Psoas muscle (tissue), 8 donors: ENCODE data around the gene LDLRAD1. TPM values are rescaled to one million over a fixed set of nuclear protein-coding genes. Genes with fewer than 3 reads are reported as not detected.
"Not testable (repeated sequence)": the region's sequence is repeated elsewhere in the genome, so short reads cannot be mapped to it uniquely, and the experiment has no call there.

Experiments used
- ATAC-seq, 4 donors: fragments of 200-7000 bp; cut with Tn5 transposase; one replicate each; pipeline ENCODE4 v1.9.1; 2020; ENCODE audit warnings: moderate library complexity in 3 of 4, mild to moderate bottlenecking in 2 of 4
- DNase-seq, 2 donors: peaks; one replicate each; pipeline ENCODE4 v3.0.0-alpha.2; 2020
- H3K27ac ChIP-seq: fragments of 200-600 bp; one replicate; pipeline ENCODE4 v1.8.0; 2022
- H3K27me3 ChIP-seq, 3 donors: fragments of 200-600 bp in 1 of 3; one replicate each; pipeline versions ENCODE4 v1.6.1 to v1.8.0; 2013 to 2022; ENCODE audit warnings: low read length in 2 of 3, mild to moderate bottlenecking in 2 of 3, moderate library complexity in 1 of 3; ENCODE audit not compliant: insufficient read depth in 3 of 3
- H3K36me3 ChIP-seq, 2 donors: fragments of 200-600 bp in 1 of 2; one replicate each; pipeline versions ENCODE4 v1.6.1 to v1.8.0; 2013 to 2022; ENCODE audit warnings: low read depth in 1 of 2, mild to moderate bottlenecking in 1 of 2, moderate library complexity in 1 of 2; ENCODE audit not compliant: insufficient read depth in 1 of 2
- H3K4me1 ChIP-seq: fragments of 200-600 bp; one replicate; pipeline ENCODE4 v1.8.0; 2022
- H3K4me3 ChIP-seq: fragments of 200-600 bp; one replicate; pipeline ENCODE4 v1.8.0; 2022; ENCODE audit warnings: mild to moderate bottlenecking
- H3K9me3 ChIP-seq: fragments of 200-600 bp; one replicate; pipeline ENCODE4 v1.8.0; 2022
- CTCF ChIP-seq: fragments of 200-600 bp; IDR thresholded peaks from one replicate; pipeline ENCODE4 v1.8.0; 2022; ENCODE audit warnings: antibody characterized with exemption
- WGBS, 3 donors: extraction: QIAGEN DNeasy Blood & Tissue Kit; methylation state at CpG; one replicate each; pipeline versions ENCODE4 v1.1.6 to v1.1.7; 2013; 5-methylcytosine and 5-hydroxymethylcytosine counted together
- intact Hi-C, 2 donors: fragments of 100-400 bp; cut with DNase I; formaldehyde crosslinking; loops; one replicate each; pipeline versions ENCODE4 v1.11.0 to v1.14.2; 2022
- polyA plus RNA-seq, 3 donors: library from polyadenylated mRNA; stranded (reverse); fragments of 200-250 nt; gene quantifications; one replicate each; pipeline ENCODE4 v1.2.3, GENCODE V29; 2013
- total RNA-seq, 4 donors: library from RNA; stranded (reverse); fragmentation: NEBNext Ultra II Directional in 2 of 4; extraction: Animal tissue kit (Norgen Biotek cat#: 25700) in 2 of 4; gene quantifications; one replicate each; pipeline versions ENCODE4 v1.2.1 to v1.2.4, GENCODE V29; 2021 to 2023
- donor health status: healthy with polysubstance abuse.
- donor health status: DM: no; HTN: no; CAD: no; lungs with moderate emphysema.
- donor health status: Bipolar disorder and iron deficiency.
- donor health status: healthy.
- donor health status: DM: yes; HTN: yes; CAD: no.
- donor health status: DM: no; HTN: no; CAD: no.
- donor health status: DM: no; HTN: no; CAD: no.
- donor health status: DM: yes; HTN: yes; CAD: no.

The LDLRAD1 gene
- total and polyA plus RNA-seq, 7 donors: not detected

- DNase-seq (no peak), ATAC-seq (no peak)
- TF ChIP-seq CTCF: no peak
- Histone ChIP-seq H3K4me3 (no peak overlapping the region), H3K4me1 (no peaks in the 10 kb centered on the region), H3K9me3 (no peaks in the 10 kb centered on the region), H3K27me3 (peaks cover 0 to 2% (median 0%) of the 10 kb centered on the region in 3 donors), H3K27ac (no peak overlapping the region), H3K36me3 (no peaks in the 10 kb centered on the region)
- 86 to 97% (median 93%) methylated on average over 1 of the region's 1 CpG for WGBS, 3 donors
- intact Hi-C loops: no loop called here
Measured at GRCh38 chr1:53995683-53996082, 22.3 kb downstream of the LDLRAD1 start.

- ATAC-seq, H3K9me3 ChIP-seq, H3K4me1 ChIP-seq, H3K27me3 ChIP-seq, H3K27ac ChIP-seq, H3K4me3 ChIP-seq, DNase-seq, H3K36me3 ChIP-seq, intact Hi-C loops: not testable (repeated sequence)
- WGBS, 3 donors: 88 to 95% (median 93%) methylated on average over 2 of the region's 2 CpGs
Measured at GRCh38 chr1:53994516-53994915, 23.5 kb downstream of the LDLRAD1 start.

- H3K36me3 ChIP-seq: no peaks in the 10 kb centered on the region
- intact Hi-C loops: no loop called here
- peaks cover 0 to 2% (median 0%) of the 10 kb centered on the region in 3 donors for H3K27me3 ChIP-seq
- no peaks in the 10 kb centered on the region for H3K9me3 ChIP-seq
- H3K4me3 ChIP-seq: no peak overlapping the region
- no peak for DNase-seq
- no peak for ATAC-seq
- 57 to 63% (median 62%) methylated on average over 4 of the region's 4 CpGs for WGBS, 3 donors
- no peaks in the 10 kb centered on the region for H3K4me1 ChIP-seq
- no peak for TF ChIP-seq CTCF
- H3K27ac ChIP-seq: no peak overlapping the region
Measured at GRCh38 chr1:53992085-53992874, 25.7 kb downstream of the LDLRAD1 start.

GRCh38 chr1:53987880-53988279 lies 30.1 kb downstream of the LDLRAD1 start:
- H3K4me1 ChIP-seq: no peaks in the 10 kb centered on the region
- WGBS, 3 donors: 87 to 93% (median 92%) methylated on average over 2 of the region's 2 CpGs
- no peak for TF ChIP-seq CTCF
- no peak overlapping the region for H3K4me3 ChIP-seq
- no peak for ATAC-seq
- no peak for DNase-seq
- no peaks in the 10 kb centered on the region for H3K9me3 ChIP-seq
- no peaks in the 10 kb centered on the region for H3K36me3 ChIP-seq
- intact Hi-C loops: no loop called here
- peaks cover 0 to 2% (median 0%) of the 10 kb centered on the region in 3 donors for H3K27me3 ChIP-seq
- H3K27ac ChIP-seq: no peak overlapping the region

- peaks cover 0 to 4% (median 0%) of the 10 kb centered on the region in 3 donors for H3K27me3 ChIP-seq
- TF ChIP-seq CTCF: no peak
- H3K9me3 ChIP-seq: no peaks in the 10 kb centered on the region
- intact Hi-C loops: no loop called here
- no peak overlapping the region for H3K27ac ChIP-seq
- ATAC-seq (no peak), DNase-seq (no peak)
- 90 to 96% (median 93%) methylated on average over 3 of the region's 3 CpGs for WGBS, 3 donors
- no peaks in the 10 kb centered on the region for H3K4me1 ChIP-seq
- no peak overlapping the region for H3K4me3 ChIP-seq
- H3K36me3 ChIP-seq: no peaks in the 10 kb centered on the region
Measured at GRCh38 chr1:53986458-53986857, 31.5 kb downstream of the LDLRAD1 start.
